K562 (cell line): ENCODE measurements around the gene MBD2. TPM values are rescaled to one million over a fixed set of nuclear protein-coding genes. Genes with fewer than 3 reads are reported as not detected.

Experiments
- ATAC-seq: fragments of 200-7000 bp; cut with Tn5 transposase; 3 replicates; pipeline ENCODE4 v1.9.1; 2020; ENCODE audit warnings: moderate library complexity
- BruUV-seq: library from RNA; stranded (reverse); fragments of 400-500 nt; replicated peaks from 2 replicates; lab custom pipeline; 2021; lab: Mats Ljungman, UMichigan
- CTCF ChIA-PET: fragments of 300-600 bp; formaldehyde crosslinking; extraction: SDS; loops from one replicate; lab custom pipeline; 2021; ENCODE audit warnings: low intra/inter-chr PET ratio; lab: Yijun Ruan, JAX
- POLR2A ChIA-PET: fragments of 300-600, 350-650 bp; sonication (Branson Sonifier 250); formaldehyde crosslinking; extraction: SDS; loops from one replicate; lab custom pipeline; 2021; ENCODE audit warnings: antibody characterized with exemption, inconsistent platforms; lab: Yijun Ruan, JAX
- DNase-seq, 4 experiments: peaks; one replicate each; pipeline versions ENCODE4 v3.0.0 to v3.0.0-alpha.2; 2011 to 2018; ENCODE audit warnings: low spot score in 3 of 4, mixed read lengths in 3 of 4; ENCODE audit errors: extremely low read depth in 1 of 4
- FAIRE-seq: peaks from 2 replicates; lab custom pipeline; 2011; peaks lifted over from hg19 to GRCh38; lab: Jason Lieb, UNC
- H2AFZ ChIP-seq: 2 replicates; pipeline ENCODE4 v1.6.0; 2011; ENCODE audit warnings: low read depth, low read length, control low read depth, inconsistent platforms
- H3K27ac ChIP-seq: fragments of 200-600 bp; 3 replicates; pipeline ENCODE4 v1.8.0; 2011; ENCODE audit warnings: low read depth, mild to moderate bottlenecking, control low read depth, inconsistent platforms, low read length, moderate library complexity, mixed read lengths; ENCODE audit errors: extremely low read depth
- H3K27me3 ChIP-seq, 2 experiments: fragments of 300-600 bp in 1 of 2; 2 replicates in 1 of 2; 3 replicates in 1 of 2; pipeline versions ENCODE4 v1.6.0 to v1.8.0; 2011; ENCODE audit warnings: inconsistent platforms in 2 of 2, low read length in 2 of 2, mild to moderate bottlenecking in 1 of 2, mixed read lengths in 1 of 2, moderate library complexity in 1 of 2; ENCODE audit not compliant: control insufficient read depth in 2 of 2, insufficient read depth in 2 of 2
- H3K36me3 ChIP-seq: fragments of 300-600 bp; 3 replicates; pipeline ENCODE4 v1.8.0; 2011; ENCODE audit warnings: mild to moderate bottlenecking, low read length, inconsistent platforms; ENCODE audit not compliant: control insufficient read depth, insufficient read depth
- H3K4me1 ChIP-seq, 2 experiments: fragments of 200-600 bp in 1 of 2; replicated peaks in 1 of 2; 2 replicates in 1 of 2; 3 replicates in 1 of 2; pipeline versions ENCODE4 v1.5.1 to v1.8.0; 2011; ENCODE audit warnings: inconsistent platforms in 2 of 2, low read length in 2 of 2, mild to moderate bottlenecking in 1 of 2, mixed read lengths in 1 of 2, moderate library complexity in 1 of 2; ENCODE audit not compliant: control insufficient read depth in 2 of 2, insufficient read depth in 2 of 2
- H3K4me2 ChIP-seq: 2 replicates; pipeline ENCODE4 v1.6.1; 2011; ENCODE audit warnings: low read length, control low read depth, inconsistent platforms, mixed read lengths; ENCODE audit not compliant: insufficient read depth
- H3K4me3 ChIP-seq: fragments of 200-600 bp; sonication (generic), shearing (Covaris generic); 2 replicates; pipeline ENCODE4 v1.5.1; 2016; ENCODE audit warnings: control low read depth, inconsistent platforms
- H3K79me2 ChIP-seq: fragments of 200-600 bp; 3 replicates; pipeline ENCODE4 v1.8.0; 2011; ENCODE audit warnings: low read length, inconsistent platforms; ENCODE audit not compliant: control insufficient read depth, insufficient read depth
- H3K9ac ChIP-seq, 2 experiments: 2 replicates each; pipeline versions ENCODE4 v1.6.0 to v1.6.1; 2011; ENCODE audit warnings: low read depth in 2 of 2, low read length in 2 of 2, control low read depth in 1 of 2, inconsistent platforms in 1 of 2, mild to moderate bottlenecking in 1 of 2, mixed read lengths in 1 of 2; ENCODE audit not compliant: insufficient read depth in 1 of 2
- H3K9me1 ChIP-seq: one replicate; pipeline ENCODE4 v1.6.0; 2011; ENCODE audit warnings: inconsistent platforms, mild to moderate bottlenecking, low read length, moderate library complexity; ENCODE audit not compliant: control insufficient read depth, insufficient read depth
- H3K9me3 ChIP-seq: replicated peaks from 2 replicates; pipeline ENCODE4 v1.5.1; 2011; ENCODE audit warnings: low read depth, low read length, inconsistent platforms; ENCODE audit not compliant: control insufficient read depth, insufficient read depth
- H4K20me1 ChIP-seq: replicated peaks from 2 replicates; pipeline ENCODE4 v1.6.1; 2011; ENCODE audit warnings: low read length, inconsistent platforms, mixed read lengths; ENCODE audit not compliant: control insufficient read depth, insufficient read depth
- CSDE1 ChIP-seq, 2 experiments: fragments of 450-650 bp; IDR thresholded peaks; 2 replicates each; pipeline ENCODE4 v1.6.1; 2016; ENCODE audit warnings: mild to moderate bottlenecking in 1 of 2
- ELF4 ChIP-seq: fragments of 450-650 bp; formaldehyde crosslinking; IDR thresholded peaks from 2 replicates; pipeline ENCODE4 v1.4.0; 2022; ENCODE audit warnings: missing genetic modification characterization
- PTRF ChIP-seq: fragments of 450-650 bp; IDR thresholded peaks from 2 replicates; pipeline ENCODE4 v1.6.1; 2016; ENCODE audit warnings: mild to moderate bottlenecking, missing genetic modification characterization, missing compliant biosample characterization
- SIN3A ChIP-seq, 2 experiments: fragments of 150-350 bp in 1 of 2; IDR thresholded peaks; 2 replicates each; pipeline ENCODE4 v1.6.1; 2011 to 2016; ENCODE audit warnings: borderline replicate concordance in 2 of 2, low read depth in 2 of 2, low read length in 2 of 2, mild to moderate bottlenecking in 2 of 2, moderate library complexity in 2 of 2; ENCODE audit not compliant: control insufficient read depth in 1 of 2
- SREBF2 ChIP-seq: sonication (generic); formaldehyde crosslinking; IDR thresholded peaks from 2 replicates; pipeline ENCODE4 v1.4.0; 2020; ENCODE audit warnings: mild to moderate bottlenecking, missing genetic modification reagents
- TAF1 ChIP-seq: IDR thresholded peaks from 2 replicates; pipeline ENCODE4 v1.6.1; 2011; ENCODE audit warnings: mild to moderate bottlenecking, low read length, moderate library complexity; ENCODE audit not compliant: insufficient read depth, control insufficient read depth, severe bottlenecking; ENCODE audit errors: extremely low read depth
- TCF7 ChIP-seq: sonication (generic); IDR thresholded peaks from 2 replicates; pipeline ENCODE4 v1.6.1; 2016; ENCODE audit warnings: antibody characterized with exemption, borderline replicate concordance
- WGBS: fragments of 100-300 bp; shearing (Covaris generic); methylation state at CpG from one replicate; pipeline ENCODE4 v1.1.6; 2016; ENCODE audit warnings: low coverage, mixed read lengths; ENCODE audit not compliant: insufficient coverage; ENCODE audit errors: missing lambda C conversion rate; 5-methylcytosine and 5-hydroxymethylcytosine counted together
- in situ Hi-C: fragments of 300-500 bp; cut with MboI; formaldehyde crosslinking; loops from 4 replicates; pipeline ENCODE4 v1.15.0; 2018; ENCODE audit warnings: inconsistent platforms, mixed read lengths
- intact Hi-C: fragments of 100-400 bp; cut with micrococcal nuclease; formaldehyde crosslinking; loops from 2 replicates; pipeline ENCODE4 v1.14.2; 2022
- polyA plus RNA-seq, 8 experiments: library from polyadenylated mRNA; depleted of rRNA in 4 of 8; stranded (reverse) in 5 of 8; unstranded in 3 of 8; fragments of >200 nt; fragmentation: Nextera tagmentation in 2 of 8; fragmentation: Illumina TruSeq in 1 of 8; extraction: Ambion mirVana in 2 of 8; extraction: Trizol in 1 of 8; gene quantifications; 2 replicates each; pipeline versions ENCODE4 v1.2.1 to v1.2.3, GENCODE V29; 2011 to 2014; ENCODE audit warnings: inconsistent platforms in 1 of 8, missing spikeins in 1 of 8
- total RNA-seq, 7 experiments: library from RNA; depleted of rRNA in 6 of 7; stranded (reverse); fragments of >200 nt in 6 of 7; fragmentation: Illumina TruSeq in 2 of 7; extraction: Trizol in 2 of 7; gene quantifications; 2 replicates each; pipeline versions ENCODE4 v1.2.1 to v1.2.3, GENCODE V29; 2011 to 2021; ENCODE audit warnings: low replicate concordance in 1 of 7

The MBD2 gene
- total and polyA plus RNA-seq, 9 of the 15 experiments (the other 6 are each of a cell fraction or from before 2014, with no cell fraction given) = 4.4 to 40.2 (median 13.9) TPM

DNA sequence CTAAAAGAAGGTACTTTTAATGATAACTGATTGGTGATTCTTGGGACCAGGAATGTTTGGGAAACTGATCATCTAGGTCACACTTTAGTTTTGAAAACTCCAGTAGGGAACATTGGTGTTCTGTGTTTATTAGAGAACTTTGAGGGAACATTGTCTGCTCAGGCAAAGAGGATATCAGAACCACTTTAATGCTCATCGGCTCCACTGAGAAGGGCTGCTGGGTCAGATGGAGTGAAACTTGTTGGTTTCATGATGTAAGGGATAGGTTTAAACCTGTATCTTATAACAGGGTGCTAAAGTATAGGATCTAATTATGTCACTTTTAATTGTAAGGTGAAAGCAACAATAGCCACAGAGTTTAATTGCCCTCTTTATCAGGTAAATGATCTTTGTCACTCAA lies 30.7 kb upstream of the MBD2 start:
- no peak for DNase-seq
- in situ Hi-C loops (no loop called here), intact Hi-C loops (no loop called here)
- no peaks in the 10 kb centered on the region for H3K9me1 ChIP-seq
- no TSS peak for BruUV-seq
- H3K4me2 ChIP-seq = no peak overlapping the region
- H2AFZ ChIP-seq = no peak overlapping the region
- POLR2A ChIA-PET = interaction anchor here (1.2 kb wide), 1 partner anchor 19 kb away, joined by 3 read pairs; no protein-coding TSS in a partner anchor
- no peaks in the 10 kb centered on the region for H3K4me1 ChIP-seq
- ATAC-seq = no peak
- no peak overlapping the region for H3K4me3 ChIP-seq
- no peak for TF ChIP-seq SIN3A (IDR thresholded peaks at IDR 0.05; ENCODE audit: borderline replicate concordance in 2 of 2, control insufficient read depth in 1 of 2, low read depth in 2 of 2, low read length in 2 of 2)
- no peak for TF ChIP-seq SREBF2 (CRISPR knock-in tag)
- no peak overlapping the region for H3K27ac ChIP-seq
- CTCF ChIA-PET = no interaction called here
- FAIRE-seq = no peak
- no peaks in the 10 kb centered on the region for H3K79me2 ChIP-seq
- no peak overlapping the region for H3K9ac ChIP-seq
- 100% methylated on average over 1 of the region's 1 CpG for WGBS
- H3K36me3 ChIP-seq = no peaks in the 10 kb centered on the region
- H3K9me3 ChIP-seq = no peaks in the 10 kb centered on the region
- no peaks in the 10 kb centered on the region for H3K27me3 ChIP-seq
- H4K20me1 ChIP-seq = no peaks in the 10 kb centered on the region

DNA sequence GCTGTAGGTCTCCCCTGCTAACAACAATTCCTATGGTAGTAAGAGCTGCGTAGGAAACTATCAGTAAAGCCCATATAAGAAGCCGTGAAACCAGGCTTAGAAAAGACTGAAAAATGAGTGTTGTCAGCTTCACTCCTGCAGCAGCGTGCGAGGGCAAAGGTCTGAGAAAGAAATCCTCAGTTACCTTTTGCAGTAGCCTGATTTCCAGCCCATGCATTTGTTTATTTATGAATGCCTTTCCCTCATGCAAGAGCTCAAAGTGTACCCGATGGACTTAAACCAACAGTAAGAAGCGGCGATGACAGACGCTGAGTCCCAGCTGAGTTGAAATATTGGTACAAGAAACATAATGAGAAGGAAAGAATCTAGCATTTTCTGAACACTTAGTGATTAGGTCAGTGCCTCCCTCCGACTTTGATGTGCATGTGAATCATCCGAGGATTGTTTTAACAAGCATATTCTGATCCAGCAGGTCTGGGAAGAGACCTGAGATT lies 29.8 kb upstream of the MBD2 start:
- ATAC-seq (no peak), FAIRE-seq (no peak), DNase-seq (no peak)
- Histone ChIP-seq H3K9ac (no peak overlapping the region; a peak in 1 of 4 replicates), H3K9me3 (no peaks in the 10 kb centered on the region), H3K4me3 (no peak overlapping the region), H3K27ac (no peak overlapping the region), H2AFZ (peak overlapping the region; percentile 65), H4K20me1 (no peaks in the 10 kb centered on the region), H3K27me3 (no peaks in the 10 kb centered on the region), H3K79me2 (no peaks in the 10 kb centered on the region), H3K4me2 (no peak overlapping the region), H3K9me1 (no peaks in the 10 kb centered on the region), H3K36me3 (no peaks in the 10 kb centered on the region), H3K4me1 (no peaks in the 10 kb centered on the region)
- in situ Hi-C loops (no loop called here), intact Hi-C loops (no loop called here)
- BruUV-seq = no TSS peak
- POLR2A ChIA-PET = interaction anchor here (1.2 kb wide), 1 partner anchor 18 kb away, joined by 3 read pairs; no protein-coding TSS in a partner anchor
- CTCF ChIA-PET = no interaction called here
- 40% methylated on average over 10 of the region's 10 CpGs for whole genome bisulfite sequencing
- TF ChIP-seq PTRF (tag) (no peak), TAF1 (no peak), ELF4 (CRISPR knock-in tag) (no peak), CSDE1 (IDR thresholded peaks at IDR 0.05) (no peak), TCF7 (no peak)
